Renal cortical epithelial cell (primary cell): ENCODE results near the gene MUC6. TPM values are rescaled to one million over a fixed set of nuclear protein-coding genes. Genes with fewer than 3 reads are reported as not detected.
A peak's percentile ranks its signal among the peaks of the same experiment; 100 is the strongest.
"Not testable (repeated sequence)": the region's sequence is repeated elsewhere in the genome, so short reads cannot be mapped to it uniquely, and the experiment has no call there.

Experiments
- DNase-seq: peaks from one replicate; pipeline ENCODE4 v3.0.0-alpha.2; 2011; ENCODE audit warnings: low read depth
- total RNA-seq: library from RNA; depleted of rRNA; stranded (reverse); fragments of >200 nt; gene quantifications from 2 replicates; pipeline ENCODE4 v1.2.3, GENCODE V29; 2014

MUC6 gene
- total RNA-seq, 1 donor from 2014 or later = not detected

DNA sequence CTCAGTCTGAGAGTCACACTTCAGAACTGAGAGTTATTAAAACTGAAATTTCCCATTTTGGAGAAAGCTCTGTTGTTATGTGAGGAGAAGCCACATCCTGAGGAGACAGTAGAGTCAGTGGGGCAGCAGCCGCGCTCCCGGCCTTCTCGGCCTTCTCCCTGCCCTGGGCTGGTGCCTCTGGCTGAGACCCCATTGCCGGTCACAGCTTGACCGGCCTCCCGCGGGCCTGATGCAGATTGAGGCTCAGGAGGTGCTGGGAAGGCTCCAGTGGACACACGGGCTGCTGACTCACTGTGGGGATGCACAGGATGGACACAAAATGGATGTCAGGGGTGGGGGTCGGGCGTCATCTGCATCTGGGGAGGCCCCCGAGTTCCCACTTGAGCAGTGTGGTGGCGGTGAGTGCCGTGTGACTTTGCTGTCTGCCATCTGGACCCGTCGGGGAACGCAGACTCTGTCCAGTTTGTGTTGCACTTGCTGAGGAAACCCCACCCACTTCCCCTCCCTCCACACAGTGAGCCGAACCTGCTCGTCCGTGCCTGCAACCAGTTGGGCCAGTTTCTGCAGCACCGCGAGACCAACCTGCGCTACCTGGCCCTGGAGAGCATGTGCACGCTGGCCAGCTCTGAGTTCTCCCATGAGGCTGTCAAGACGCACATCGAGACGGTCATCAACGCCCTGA lies 50.1 kb downstream of the MUC6 start:
- no peak for DNase-seq

DNA sequence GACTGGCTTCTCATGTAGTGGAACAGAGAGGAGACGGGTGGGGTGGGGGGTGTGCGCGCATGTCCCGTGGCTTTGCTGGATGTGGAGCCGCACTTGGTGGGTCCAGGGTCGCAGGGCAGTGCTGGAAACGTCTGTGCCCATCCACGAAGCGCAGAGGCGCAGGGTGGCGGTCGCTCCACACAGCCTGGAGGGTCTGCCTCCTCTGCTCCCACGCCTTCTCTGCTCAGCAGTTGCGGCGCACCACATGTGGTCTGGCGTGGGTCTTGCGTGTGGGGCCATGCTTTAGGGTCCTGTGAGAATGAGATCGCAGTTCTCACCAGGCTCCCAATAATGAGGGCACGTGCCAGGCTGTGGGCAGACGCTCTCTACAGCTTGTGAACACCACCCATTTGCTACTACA lies 50.7 kb downstream of the MUC6 start:
- DNase-seq = no peak

DNA sequence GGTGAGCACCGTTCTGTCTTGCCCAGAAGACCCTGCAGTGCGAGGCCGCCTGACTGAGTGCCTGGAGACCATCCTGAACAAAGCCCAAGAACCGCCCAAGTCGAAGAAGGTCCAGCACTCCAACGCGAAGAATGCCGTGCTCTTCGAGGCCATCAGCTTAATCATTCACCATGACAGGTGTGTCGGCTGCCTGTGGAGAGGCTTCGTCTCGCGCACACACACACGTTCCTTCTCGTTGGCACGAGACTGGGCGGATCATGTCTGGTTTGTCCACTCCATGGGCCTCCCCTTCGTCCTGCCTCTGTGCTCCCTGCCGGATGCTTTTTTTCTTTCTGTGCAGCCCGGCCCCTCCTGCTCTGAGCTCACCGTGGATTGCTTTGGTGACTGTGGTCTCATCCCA lies 51.1 kb downstream of the MUC6 start:
- no peak for DNase-seq

- no peak for DNase-seq
Measured at GRCh38 chr11:984546-984945, 52.0 kb downstream of the MUC6 start.

GRCh38 chr11:981764-982163 lies 54.8 kb downstream of the MUC6 start:
- no peak for DNase-seq

GRCh38 chr11:980438-981357 lies 55.8 kb downstream of the MUC6 start:
- DNase-seq = no peak

GRCh38 chr11:978781-979180 lies 57.7 kb downstream of the MUC6 start:
- no peak for DNase-seq

- no peak for DNase-seq
Measured at GRCh38 chr11:977830-978720, 58.4 kb downstream of the MUC6 start.

DNA sequence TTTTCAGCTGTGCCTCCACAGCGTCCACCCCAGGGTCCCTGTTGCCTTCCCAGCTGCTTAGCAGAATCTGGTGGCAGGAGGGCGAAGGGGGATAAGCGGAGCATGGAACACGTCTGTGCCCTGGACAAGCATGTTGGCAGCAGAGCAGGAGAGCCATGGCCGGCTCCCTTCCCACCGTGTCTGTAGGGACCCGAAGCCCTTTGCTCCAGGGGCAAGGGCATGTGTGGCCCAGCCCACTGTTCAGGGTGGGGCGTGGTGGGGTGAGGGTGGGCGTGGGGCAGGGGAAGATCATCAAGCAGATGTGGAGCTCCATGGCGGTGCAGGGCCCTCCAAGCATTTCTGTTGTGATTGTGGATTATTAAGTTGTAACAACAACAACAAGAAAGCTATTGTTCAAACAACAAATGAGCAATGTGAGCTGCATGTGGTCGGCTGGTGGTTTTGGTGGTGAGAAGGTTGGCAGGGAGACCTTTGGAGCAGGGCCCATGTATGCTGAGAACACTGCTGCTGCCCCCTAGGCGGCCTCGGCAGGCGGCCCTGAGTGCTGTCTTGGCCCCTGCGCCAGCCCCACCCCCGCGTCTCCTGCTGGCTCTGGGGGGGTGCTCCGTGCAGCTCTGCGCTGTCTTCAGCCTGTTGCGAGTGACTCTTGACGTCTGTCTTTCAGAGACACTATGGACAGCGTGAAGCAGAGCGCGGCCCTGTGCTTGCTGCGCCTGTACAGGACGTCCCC lies 59.9 kb downstream of the MUC6 start:
- DNase-seq = peak; percentile 50

- peak; percentile 21 for DNase-seq
Measured at GRCh38 chr11:975827-976226, 60.7 kb downstream of the MUC6 start.

DNA sequence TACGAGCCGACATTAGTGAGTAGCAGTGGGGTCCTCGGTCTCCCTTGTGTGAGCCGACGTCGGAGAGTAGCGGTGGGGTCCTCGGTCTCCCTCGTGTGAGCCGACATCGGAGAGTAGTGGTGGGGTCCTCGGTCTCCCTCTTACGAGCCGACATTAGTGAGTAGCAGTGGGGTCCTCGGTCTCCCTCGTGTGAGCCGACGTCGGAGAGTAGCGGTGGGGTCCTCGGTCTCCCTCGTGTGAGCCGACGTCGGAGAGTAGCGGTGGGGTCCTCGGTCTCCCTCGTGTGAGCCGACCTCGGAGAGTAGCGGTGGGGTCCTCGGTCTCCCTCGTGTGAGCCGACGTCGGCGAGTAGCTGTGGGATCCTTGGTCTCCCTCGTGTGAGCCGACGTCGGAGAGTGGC lies 61.1 kb downstream of the MUC6 start:
- DNase-seq = not testable (repeated sequence)

DNA sequence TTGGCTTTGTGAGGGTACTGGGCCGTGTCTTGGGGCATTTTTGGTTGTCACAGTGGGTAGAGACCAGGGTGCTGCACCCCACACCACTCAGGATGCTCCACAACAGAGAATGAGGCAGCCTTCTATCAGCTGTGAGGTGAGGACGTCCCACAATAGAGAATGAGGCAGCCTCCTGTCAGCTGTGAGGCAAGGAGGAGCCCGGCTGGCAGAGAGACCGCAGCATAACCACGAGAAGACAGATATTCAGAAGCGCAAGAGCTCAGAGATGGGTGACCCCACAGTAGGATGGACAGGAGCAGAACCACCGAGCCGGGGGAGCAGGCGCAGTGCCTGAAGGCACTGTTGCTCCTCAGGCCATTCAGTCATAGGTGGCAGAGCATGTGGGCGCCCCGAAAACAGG lies 63.3 kb downstream of the MUC6 start:
- no peak for DNase-seq

GRCh38 chr11:972523-973211 lies 63.9 kb downstream of the MUC6 start:
- DNase-seq = no peak

- DNase-seq = no peak
Measured at GRCh38 chr11:971731-972365, 64.7 kb downstream of the MUC6 start.

- no peak for DNase-seq
Measured at GRCh38 chr11:971092-971690, 65.3 kb downstream of the MUC6 start.

DNA sequence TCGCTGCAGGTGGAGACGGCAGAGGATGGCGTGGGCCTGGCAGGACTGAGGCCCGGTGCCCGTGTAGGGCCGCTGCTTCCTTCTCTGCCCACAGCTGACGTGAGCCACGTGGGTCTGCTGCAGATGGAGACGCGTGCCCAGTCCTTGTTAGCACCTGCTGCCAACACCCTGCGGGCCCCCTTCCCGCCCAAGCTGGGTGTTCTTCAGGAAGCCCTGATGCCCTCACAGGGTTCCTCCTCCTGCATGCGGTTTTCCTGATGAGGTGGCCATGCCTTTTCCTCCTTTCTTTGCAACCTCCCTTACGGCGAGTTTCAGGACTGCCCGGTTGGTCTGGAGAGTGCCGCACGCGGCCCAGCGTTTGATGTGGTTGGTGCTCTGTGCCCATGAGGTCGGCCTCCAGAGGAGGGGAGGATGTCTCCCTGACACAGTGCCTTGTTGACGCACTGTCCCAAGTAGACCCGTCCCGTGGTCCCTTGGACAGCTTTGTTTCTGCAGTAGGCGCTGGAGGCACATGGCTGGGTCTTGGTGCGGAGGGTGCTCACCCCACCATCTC lies 66.1 kb downstream of the MUC6 start:
- DNase-seq = no peak

GRCh38 chr11:969651-970205 lies 66.8 kb downstream of the MUC6 start:
- no peak for DNase-seq

DNA sequence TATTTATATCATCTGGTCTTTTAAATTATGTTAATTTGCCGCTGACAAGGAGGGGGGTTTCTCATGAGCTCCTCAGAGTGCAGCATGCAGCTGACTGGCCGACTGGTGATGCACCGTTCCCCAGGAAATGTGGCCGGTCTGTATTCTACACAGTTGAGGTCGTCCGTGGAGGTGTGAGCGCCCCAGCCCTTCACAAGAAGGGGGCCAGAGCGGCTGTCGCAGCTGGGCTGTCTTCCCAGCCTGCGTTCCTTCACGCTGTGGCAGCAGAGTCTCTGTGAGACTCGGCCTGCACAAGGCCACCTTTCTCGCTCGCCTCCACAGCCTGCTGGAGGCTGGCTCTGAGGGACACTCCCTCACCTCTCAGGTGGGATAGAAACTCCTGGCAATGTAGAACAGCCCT lies 67.7 kb downstream of the MUC6 start:
- no peak for DNase-seq

DNA sequence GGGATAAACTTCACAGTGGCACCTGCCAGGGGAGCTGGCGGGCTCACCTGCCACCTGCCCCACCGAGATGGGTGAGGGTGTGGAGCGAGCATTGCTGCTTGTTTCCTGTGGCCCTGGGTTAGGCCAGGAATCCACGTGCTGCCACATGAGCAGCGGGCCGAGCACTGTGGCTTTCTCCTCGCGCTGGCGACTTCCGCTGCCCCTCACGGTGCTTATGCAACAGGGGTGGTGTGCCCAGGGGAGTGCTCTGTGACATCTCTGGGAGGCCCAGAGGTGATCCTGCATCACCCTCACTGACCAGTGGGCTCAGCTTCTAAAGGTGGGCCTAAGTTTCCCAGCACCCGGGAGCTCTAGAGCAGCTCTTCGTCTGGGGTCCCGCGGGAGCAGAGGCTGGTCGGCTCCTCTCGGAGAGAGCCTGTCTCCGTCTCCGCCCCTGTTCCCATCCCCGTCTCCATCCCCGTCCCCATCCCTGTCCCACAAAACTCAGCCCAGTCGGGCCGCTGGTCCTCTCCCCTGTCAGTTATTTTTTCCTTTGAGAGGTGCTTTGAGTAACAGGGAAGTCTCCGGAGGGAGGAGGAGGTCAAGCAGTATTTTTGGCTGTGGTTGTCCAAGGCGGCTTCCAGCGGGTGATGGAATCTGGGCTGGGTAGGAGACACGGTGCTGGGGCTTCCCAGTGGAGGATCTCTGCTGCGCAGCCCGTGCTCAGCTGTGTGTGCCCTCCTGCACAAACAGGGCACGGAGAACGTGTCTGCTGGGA lies 68.3 kb downstream of the MUC6 start:
- DNase-seq = no peak
